T-cell (primary cell): ENCODE measurements around the gene INPP4A. TPM values are rescaled to one million over a fixed set of nuclear protein-coding genes. Genes with fewer than 3 reads are reported as not detected.

Experiments used
- ATAC-seq, 4 experiments: fragments of 200-7000 bp in 3 of 4; fragments of 150-1000 bp in 1 of 4; cut with Tn5 transposase; replicated peaks in 1 of 4; 1 replicate in 3 of 4; 2 replicates in 1 of 4; pipeline ENCODE4 v1.10.0; 2021; ENCODE audit warnings: moderate library complexity in 3 of 4, mild to moderate bottlenecking in 2 of 4, moderate number of reproducible peaks in 1 of 4
- CTCF ChIA-PET, 2 donors: fragments of 300-600 bp; sonication (Branson Sonifier 250); formaldehyde crosslinking; loops; one replicate each; lab custom pipeline; 2022; ENCODE audit warnings: antibody characterized with exemption in 2 of 2; lab: Charles Lee
- POLR2A ChIA-PET, 2 donors: fragments of 300-600 bp; sonication (Branson Sonifier 250); formaldehyde crosslinking; loops; one replicate each; lab custom pipeline; 2022; ENCODE audit warnings: antibody characterized with exemption in 2 of 2; lab: Charles Lee
- DNase-seq, 35 experiments: peaks; one replicate each; pipeline versions ENCODE4 v3.0.0 to v3.0.0-alpha.2; 2013 to 2023
- H3K27ac ChIP-seq: one replicate; pipeline ENCODE4 v1.5.1; 2013; ENCODE audit warnings: low read length
- H3K27me3 ChIP-seq, 2 experiments: replicated peaks in 1 of 2; 1 replicate in 1 of 2; 2 replicates in 1 of 2; pipeline versions ENCODE4 v1.6.1 to v1.7.0; 2013; ENCODE audit warnings: low read length in 1 of 2, mixed read lengths in 1 of 2; ENCODE audit not compliant: control insufficient read depth in 2 of 2, insufficient read depth in 2 of 2; ENCODE audit errors: extremely low read depth in 1 of 2
- H3K36me3 ChIP-seq, 2 donors: 1 replicate in 1 of 2; 2 replicates in 1 of 2; pipeline versions ENCODE4 v1.6.1 to v1.7.0; 2013; ENCODE audit warnings: low read length in 1 of 2; ENCODE audit not compliant: control insufficient read depth in 2 of 2, insufficient read depth in 1 of 2; ENCODE audit errors: extremely low read depth in 1 of 2
- H3K4me1 ChIP-seq, 2 experiments: 1 replicate in 1 of 2; 2 replicates in 1 of 2; pipeline versions ENCODE4 v1.6.1 to v1.7.0; 2013; ENCODE audit warnings: low read length in 2 of 2, mixed read lengths in 1 of 2; ENCODE audit not compliant: insufficient read depth in 2 of 2, control insufficient read depth in 1 of 2; ENCODE audit errors: extremely low read depth in 1 of 2
- H3K4me3 ChIP-seq, 2 donors: 1 replicate in 1 of 2; 2 replicates in 1 of 2; pipeline versions ENCODE4 v1.5.1 to v1.7.0; 2013; ENCODE audit warnings: mild to moderate bottlenecking in 2 of 2, low read length in 1 of 2, moderate library complexity in 1 of 2; ENCODE audit not compliant: control insufficient read depth in 1 of 2; ENCODE audit errors: extremely low read depth in 1 of 2
- H3K9me3 ChIP-seq: 2 replicates; pipeline ENCODE4 v1.7.0; 2013
- H3K27ac Mint-ChIP-seq, 2 donors: one replicate each; pipeline ENCODE4 v1.8.0; 2020 to 2021; ENCODE audit warnings: mild to moderate bottlenecking in 2 of 2, mixed read lengths in 2 of 2
- H3K27me3 Mint-ChIP-seq, 2 donors: one replicate each; pipeline ENCODE4 v1.8.0; 2021 to 2022; ENCODE audit warnings: mixed read lengths in 2 of 2
- H3K36me3 Mint-ChIP-seq: one replicate; pipeline ENCODE4 v1.8.0; 2021; ENCODE audit warnings: mixed read lengths
- H3K4me1 Mint-ChIP-seq, 3 donors: one replicate each; pipeline ENCODE4 v1.8.0; 2020 to 2022; ENCODE audit warnings: mixed read lengths in 3 of 3, mild to moderate bottlenecking in 1 of 3
- H3K4me3 Mint-ChIP-seq, 3 donors: one replicate each; pipeline ENCODE4 v1.8.0; 2020 to 2022; ENCODE audit warnings: mild to moderate bottlenecking in 3 of 3, mixed read lengths in 3 of 3, moderate library complexity in 3 of 3
- H3K9me3 Mint-ChIP-seq, 3 donors: one replicate each; pipeline ENCODE4 v1.8.0; 2020 to 2022; ENCODE audit warnings: mixed read lengths in 3 of 3
- WGBS: methylation state at CpG from one replicate; pipeline ENCODE4 v1.1.5; 2013; ENCODE audit warnings: missing lambda C conversion rate; ENCODE audit not compliant: insufficient coverage; 5-methylcytosine and 5-hydroxymethylcytosine counted together
- total RNA-seq, 35 experiments: library from RNA in 6 of 35; stranded (reverse) in 6 of 35; fragments of 120-200 nt in 1 of 35; gene quantifications; one replicate each; pipeline versions ENCODE4 v1.2.1 to v1.2.4 and lab custom pipeline; 2013 to 2026

INPP4A gene
- total RNA-seq = 100 to 1,000 TPM; 126 to 153 (median 136) TPM
- total RNA-seq (2013) = 106 TPM
- 34.4 to 279 (median 173) reads per million in 29 experiments for total RNA-seq (lab: John Stamatoyannopoulos, UW)

GRCh38 chr2:98444436-98445176 lies at the start of gene INPP4A:
INPP4A (plus strand) TSS chr2:98444858; CDS start chr2:98520049, 75,191 bp downstream.
- Histone ChIP-seq H3K27ac (peak within 1 kb of the TSS; percentile 77), H3K4me1 (peaks cover 30 to 31% of the 10 kb centered on the region in 2 experiments), H3K27me3 (no peaks in the 10 kb centered on the region), H3K36me3 (no peaks in the 10 kb centered on the region), H3K4me3 (peak within 1 kb of the TSS; percentile 75 to 87), H3K9me3 (no peaks in the 10 kb centered on the region)
- under 1% methylated on average over 74 of the region's 75 CpGs for WGBS
- H3K4me1 Mint-ChIP-seq = peaks cover 42 to 48% (median 42%) of the 10 kb centered on the region in 3 donors
- ChIA-PET POLR2A (interaction anchor here in 1 of 2 donors (0.6 kb wide), 1 partner anchor 120 kb away, joined by 3 read pairs; no protein-coding TSS in a partner anchor), CTCF (interaction anchor here in 1 of 2 donors (0.6 to 4.6 kb wide), 2 partner anchors 20 to 1352 kb away, joined by 3 to 29 read pairs; no protein-coding TSS in a partner anchor)
- peak within 1 kb of the TSS; percentile 92 to 98 for H3K27ac Mint-ChIP-seq
- H3K4me3 Mint-ChIP-seq = peak within 1 kb of the TSS; percentile 93 to 96 (median 96)
- DNase-seq (peak; percentile 48 to 89 (median 73)), ATAC-seq (peak; percentile 71 to 84 (median 82))
- no peaks in the 10 kb centered on the region for H3K27me3 Mint-ChIP-seq
- H3K9me3 Mint-ChIP-seq = peaks cover 3 to 4% (median 3%) of the 10 kb centered on the region in 3 donors
- H3K36me3 Mint-ChIP-seq = peaks cover 3% of the 10 kb centered on the region

GRCh38 chr2:98395977-98396376 lies 48.7 kb upstream of the INPP4A start:
- H3K9me3 Mint-ChIP-seq = no peaks in the 10 kb centered on the region
- H3K9me3 ChIP-seq = no peaks in the 10 kb centered on the region
- no peak overlapping the region for H3K4me3 Mint-ChIP-seq
- DNase-seq (no peak), ATAC-seq (no peak)
- no peak overlapping the region for H3K27ac ChIP-seq
- H3K4me1 Mint-ChIP-seq = peaks cover 0 to 7% (median 0%) of the 10 kb centered on the region in 3 donors
- 81% methylated on average over 4 of the region's 6 CpGs for WGBS
- H3K27ac Mint-ChIP-seq = no peak overlapping the region
- POLR2A ChIA-PET = no interaction called here
- H3K4me3 ChIP-seq = no peak overlapping the region
- no peaks in the 10 kb centered on the region for H3K4me1 ChIP-seq
- peaks cover 31% of the 10 kb centered on the region in 2 donors for H3K27me3 Mint-ChIP-seq
- CTCF ChIA-PET = interaction anchor here in 1 of 2 donors (0.7 kb wide), 1 partner anchor 16 kb away, joined by 3 read pairs; no protein-coding TSS in a partner anchor
- H3K27me3 ChIP-seq = peaks cover 2 to 19% of the 10 kb centered on the region in 2 experiments
- H3K36me3 Mint-ChIP-seq = no peaks in the 10 kb centered on the region
- no peaks in the 10 kb centered on the region for H3K36me3 ChIP-seq

GRCh38 chr2:98396745-98397355 lies 47.8 kb upstream of the INPP4A start:
- ATAC-seq (no peak), DNase-seq (no peak)
- no peak overlapping the region for H3K27ac Mint-ChIP-seq
- H3K4me3 ChIP-seq = no peak overlapping the region
- H3K4me1 ChIP-seq = no peaks in the 10 kb centered on the region
- H3K9me3 ChIP-seq = no peaks in the 10 kb centered on the region
- H3K4me3 Mint-ChIP-seq = no peak overlapping the region
- H3K36me3 Mint-ChIP-seq = no peaks in the 10 kb centered on the region
- no peaks in the 10 kb centered on the region for H3K9me3 Mint-ChIP-seq
- peaks cover 2 to 16% of the 10 kb centered on the region in 2 experiments for H3K27me3 ChIP-seq
- peaks cover 31 to 37% of the 10 kb centered on the region in 2 donors for H3K27me3 Mint-ChIP-seq
- 87% methylated on average over 23 of the region's 23 CpGs for WGBS
- no peak overlapping the region for H3K27ac ChIP-seq
- no peaks in the 10 kb centered on the region for H3K36me3 ChIP-seq
- ChIA-PET POLR2A (no interaction called here), CTCF (interaction anchor here in 1 of 2 donors (0.7 kb wide), 1 partner anchor 15 kb away, joined by 3 read pairs; no protein-coding TSS in a partner anchor)
- peaks cover 0 to 7% (median 0%) of the 10 kb centered on the region in 3 donors for H3K4me1 Mint-ChIP-seq

DNA sequence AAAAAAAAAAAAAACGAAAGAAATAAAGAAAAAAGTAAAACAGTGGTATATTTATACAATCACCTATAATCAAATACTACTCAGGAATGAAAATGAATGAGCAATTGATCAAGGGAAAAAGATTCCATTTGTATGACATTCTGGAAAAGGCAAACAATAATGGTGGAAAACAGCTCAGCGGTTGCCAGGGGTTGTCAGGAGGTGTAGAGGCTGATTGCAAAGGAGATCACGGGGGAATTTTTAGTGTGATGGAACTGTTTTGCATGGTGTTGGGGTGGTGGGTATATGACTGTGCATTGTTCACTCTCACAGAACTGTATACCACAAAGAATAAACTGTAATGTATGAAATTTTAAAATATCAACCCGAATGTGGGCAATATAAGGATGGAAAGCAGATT lies 45.5 kb upstream of the INPP4A start:
- no peaks in the 10 kb centered on the region for H3K9me3 Mint-ChIP-seq
- DNase-seq (no peak), ATAC-seq (no peak)
- H3K4me1 ChIP-seq = no peaks in the 10 kb centered on the region
- no CpG with 5 or more reads among the region's 4 CpGs for WGBS
- no peak overlapping the region for H3K4me3 ChIP-seq
- H3K9me3 ChIP-seq = no peaks in the 10 kb centered on the region
- H3K27ac Mint-ChIP-seq = no peak overlapping the region
- peaks cover 0 to 7% (median 0%) of the 10 kb centered on the region in 3 donors for H3K4me1 Mint-ChIP-seq
- no peaks in the 10 kb centered on the region for H3K36me3 Mint-ChIP-seq
- peaks cover 2 to 21% of the 10 kb centered on the region in 2 experiments for H3K27me3 ChIP-seq
- ChIA-PET POLR2A (no interaction called here), CTCF (no interaction called here)
- no peak overlapping the region for H3K4me3 Mint-ChIP-seq
- no peaks in the 10 kb centered on the region for H3K36me3 ChIP-seq
- H3K27me3 Mint-ChIP-seq = peaks cover 31 to 40% of the 10 kb centered on the region in 2 donors
- no peak overlapping the region for H3K27ac ChIP-seq

GRCh38 chr2:98403878-98404277 lies 40.8 kb upstream of the INPP4A start:
- H3K4me3 ChIP-seq = no peak overlapping the region
- no peak for ATAC-seq
- no peak overlapping the region for H3K4me3 Mint-ChIP-seq
- no peaks in the 10 kb centered on the region for H3K36me3 Mint-ChIP-seq
- ChIA-PET POLR2A (no interaction called here), CTCF (no interaction called here)
- no peak for DNase-seq
- no peaks in the 10 kb centered on the region for H3K4me1 Mint-ChIP-seq
- H3K27ac Mint-ChIP-seq = no peak overlapping the region
- no peaks in the 10 kb centered on the region for H3K4me1 ChIP-seq
- H3K9me3 Mint-ChIP-seq = no peaks in the 10 kb centered on the region
- peaks cover 4 to 20% of the 10 kb centered on the region in 2 donors for H3K27me3 Mint-ChIP-seq
- H3K9me3 ChIP-seq = no peaks in the 10 kb centered on the region
- H3K36me3 ChIP-seq = no peaks in the 10 kb centered on the region
- no peak overlapping the region for H3K27ac ChIP-seq
- H3K27me3 ChIP-seq = peaks cover 2 to 10% of the 10 kb centered on the region in 2 experiments

- ChIA-PET CTCF (interaction anchor here in 1 of 2 donors (0.6 kb wide), 1 partner anchor 89 kb away, joined by 3 read pairs; no protein-coding TSS in a partner anchor), POLR2A (no interaction called here)
- Mint-ChIP-seq H3K27me3 (peaks cover 0 to 13% of the 10 kb centered on the region in 2 donors), H3K27ac (no peak overlapping the region), H3K4me3 (no peak overlapping the region), H3K4me1 (no peaks in the 10 kb centered on the region), H3K36me3 (no peaks in the 10 kb centered on the region), H3K9me3 (no peaks in the 10 kb centered on the region)
- no peaks in the 10 kb centered on the region for H3K36me3 ChIP-seq
- no peak overlapping the region for H3K4me3 ChIP-seq
- 84% methylated on average over 2 of the region's 2 CpGs for WGBS
- no peaks in the 10 kb centered on the region for H3K4me1 ChIP-seq
- H3K9me3 ChIP-seq = no peaks in the 10 kb centered on the region
- H3K27me3 ChIP-seq = peaks cover 2 to 10% of the 10 kb centered on the region in 2 experiments
- H3K27ac ChIP-seq = no peak overlapping the region
- ATAC-seq = no peak
- DNase-seq = no peak
These were observed 40.0 kb upstream of the INPP4A start for GRCh38 chr2:98404556-98405250.
